Dedifferentiated amniotic fluid mesenchymal stem cell (primary cell): ENCODE data around the gene STARD3.

Source experiments
- DNase-seq: peaks from one replicate; pipeline ENCODE4 v3.0.0-alpha.2; 2016; ENCODE audit errors: extremely low spot score

The STARD3 gene

GRCh38 chr17:39660397-39661385 lies 23.7 kb downstream of the STARD3 start:
- DNase-seq: no peak

DNA sequence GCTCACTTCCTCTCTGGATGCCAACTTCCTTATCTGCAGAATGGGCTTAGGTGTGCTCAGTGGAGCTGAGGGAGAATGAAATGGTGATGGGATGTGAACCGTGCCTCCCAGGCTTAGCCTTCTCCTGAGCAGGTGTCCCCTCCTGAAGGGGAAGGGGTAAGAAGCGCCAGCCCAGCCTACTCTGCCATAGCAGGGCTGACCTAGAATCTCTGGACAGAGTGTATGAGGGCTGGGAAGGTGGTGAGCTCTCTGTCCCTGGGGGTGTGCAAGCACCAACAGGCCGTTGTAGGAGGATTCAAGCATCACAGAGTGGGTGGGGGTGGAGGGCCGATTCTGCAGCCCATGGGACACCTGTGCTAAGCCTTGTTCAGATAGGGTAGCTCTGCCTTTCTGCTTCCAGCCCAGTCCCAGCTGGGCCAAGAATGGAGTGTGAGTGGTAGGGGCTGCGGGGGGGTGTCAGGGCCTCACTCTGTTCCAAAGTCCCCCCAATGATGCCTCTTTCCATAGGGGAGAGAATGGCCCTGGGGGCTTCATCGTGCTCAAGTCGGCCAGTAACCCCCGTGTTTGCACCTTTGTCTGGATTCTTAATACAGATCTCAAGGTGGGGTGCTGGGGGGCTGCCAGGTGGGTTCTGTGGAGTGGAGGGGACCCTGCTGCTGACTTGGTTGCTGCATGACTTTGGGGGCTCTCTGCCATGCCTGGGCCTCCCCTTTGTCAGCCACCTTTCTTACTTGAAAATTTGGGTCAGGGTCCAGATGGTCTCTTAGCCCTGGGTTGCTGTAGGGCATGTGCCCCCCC lies 25.0 kb downstream of the STARD3 start:
- no peak for DNase-seq

DNA sequence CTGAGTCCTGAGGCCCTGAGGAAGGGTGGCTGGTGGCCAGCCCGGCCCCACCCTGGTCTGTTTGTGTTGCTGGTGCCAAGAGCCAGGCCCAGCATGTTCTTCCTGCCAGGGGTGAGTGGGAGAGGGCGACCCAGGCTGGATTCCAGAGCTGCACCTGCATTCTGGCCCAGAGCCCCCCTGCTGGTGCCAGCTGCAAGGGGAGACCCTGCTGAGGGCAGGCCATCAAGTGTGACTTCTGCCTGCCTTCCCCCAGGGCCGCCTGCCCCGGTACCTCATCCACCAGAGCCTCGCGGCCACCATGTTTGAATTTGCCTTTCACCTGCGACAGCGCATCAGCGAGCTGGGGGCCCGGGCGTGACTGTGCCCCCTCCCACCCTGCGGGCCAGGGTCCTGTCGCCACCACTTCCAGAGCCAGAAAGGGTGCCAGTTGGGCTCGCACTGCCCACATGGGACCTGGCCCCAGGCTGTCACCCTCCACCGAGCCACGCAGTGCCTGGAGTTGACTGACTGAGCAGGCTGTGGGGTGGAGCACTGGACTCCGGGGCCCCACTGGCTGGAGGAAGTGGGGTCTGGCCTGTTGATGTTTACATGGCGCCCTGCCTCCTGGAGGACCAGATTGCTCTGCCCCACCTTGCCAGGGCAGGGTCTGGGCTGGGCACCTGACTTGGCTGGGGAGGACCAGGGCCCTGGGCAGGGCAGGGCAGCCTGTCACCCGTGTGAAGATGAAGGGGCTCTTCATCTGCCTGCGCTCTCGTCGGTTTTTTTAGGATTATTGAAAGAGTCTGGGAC lies 25.8 kb downstream of the STARD3 start:
- DNase-seq: no peak

DNA sequence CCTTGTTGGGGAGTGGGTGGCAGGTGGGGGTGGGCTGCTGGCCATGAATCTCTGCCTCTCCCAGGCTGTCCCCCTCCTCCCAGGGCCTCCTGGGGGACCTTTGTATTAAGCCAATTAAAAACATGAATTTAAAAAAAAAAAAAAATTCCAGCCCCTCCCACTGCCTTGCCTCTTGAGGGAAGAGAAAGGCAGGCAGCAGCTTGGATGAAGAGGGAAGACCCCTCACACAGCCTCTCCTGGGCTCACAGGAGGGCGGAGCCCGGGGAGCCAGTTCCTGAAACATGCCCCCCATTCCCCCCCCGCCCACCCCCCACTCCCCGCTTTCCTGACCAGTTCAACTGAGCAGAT lies 26.4 kb downstream of the STARD3 start:
- DNase-seq: no peak

DNA sequence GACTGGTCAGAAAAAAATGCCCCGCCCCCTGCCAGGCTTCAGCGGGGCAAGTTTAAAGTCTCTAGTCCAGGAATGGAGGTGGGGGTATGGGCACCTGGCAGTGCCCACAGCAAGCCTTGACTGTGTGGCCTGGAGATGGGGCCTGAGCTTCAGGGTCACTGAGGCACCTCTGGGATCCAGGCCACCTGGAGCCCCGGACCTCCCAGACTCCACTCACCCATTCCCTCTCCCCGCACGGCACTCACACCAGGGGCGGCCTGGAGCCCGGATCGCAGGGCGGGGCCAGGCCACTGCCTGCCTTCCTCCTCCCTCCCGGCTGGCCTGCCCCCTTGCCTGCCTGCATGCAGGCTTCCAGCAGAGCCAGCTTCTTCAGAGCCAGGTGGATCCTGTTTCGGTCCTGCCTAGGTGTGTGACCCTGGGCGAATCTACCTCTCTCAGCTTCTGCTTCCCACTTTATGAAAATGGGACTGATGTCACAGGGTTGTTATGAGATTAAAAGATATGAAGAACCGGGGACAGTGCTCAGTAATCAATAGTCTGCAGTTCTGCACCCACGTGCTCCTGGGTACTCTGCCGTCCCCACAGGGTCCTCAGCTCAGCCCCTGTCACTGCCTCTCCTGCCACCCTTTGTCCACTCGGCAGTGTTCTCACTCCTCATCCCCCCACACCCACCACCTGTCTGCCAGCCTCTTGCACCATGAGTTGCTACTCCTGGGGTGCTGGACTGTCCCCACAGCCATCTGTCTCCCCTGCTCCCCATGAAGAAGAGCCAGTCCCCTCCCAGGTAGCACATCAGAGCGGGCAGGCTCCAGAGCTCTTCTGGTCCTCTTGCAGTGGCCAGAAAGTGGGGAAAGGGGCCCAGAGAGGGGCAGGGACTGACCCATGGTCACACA lies 27.0 kb downstream of the STARD3 start:
- DNase-seq: no peak

- no peak for DNase-seq
These were observed 27.9 kb downstream of the STARD3 start, which contains the start of gene TCAP for GRCh38 chr17:39664581-39665561. TSS of gene TCAP (plus strand) at chr17:39665349. CDS start at chr17:39665360, 11 bp downstream.

GRCh38 chr17:39665642-39666224 lies 28.8 kb downstream of the STARD3 start:
- no peak for DNase-seq

GRCh38 chr17:39666231-39666600 lies 29.3 kb downstream of the STARD3 start:
- no peak for DNase-seq

GRCh38 chr17:39666601-39667261 lies 29.8 kb downstream of the STARD3 start:
- no peak for DNase-seq

- DNase-seq: no peak
These were observed 30.5 kb downstream of the STARD3 start for GRCh38 chr17:39667262-39667944.

DNA sequence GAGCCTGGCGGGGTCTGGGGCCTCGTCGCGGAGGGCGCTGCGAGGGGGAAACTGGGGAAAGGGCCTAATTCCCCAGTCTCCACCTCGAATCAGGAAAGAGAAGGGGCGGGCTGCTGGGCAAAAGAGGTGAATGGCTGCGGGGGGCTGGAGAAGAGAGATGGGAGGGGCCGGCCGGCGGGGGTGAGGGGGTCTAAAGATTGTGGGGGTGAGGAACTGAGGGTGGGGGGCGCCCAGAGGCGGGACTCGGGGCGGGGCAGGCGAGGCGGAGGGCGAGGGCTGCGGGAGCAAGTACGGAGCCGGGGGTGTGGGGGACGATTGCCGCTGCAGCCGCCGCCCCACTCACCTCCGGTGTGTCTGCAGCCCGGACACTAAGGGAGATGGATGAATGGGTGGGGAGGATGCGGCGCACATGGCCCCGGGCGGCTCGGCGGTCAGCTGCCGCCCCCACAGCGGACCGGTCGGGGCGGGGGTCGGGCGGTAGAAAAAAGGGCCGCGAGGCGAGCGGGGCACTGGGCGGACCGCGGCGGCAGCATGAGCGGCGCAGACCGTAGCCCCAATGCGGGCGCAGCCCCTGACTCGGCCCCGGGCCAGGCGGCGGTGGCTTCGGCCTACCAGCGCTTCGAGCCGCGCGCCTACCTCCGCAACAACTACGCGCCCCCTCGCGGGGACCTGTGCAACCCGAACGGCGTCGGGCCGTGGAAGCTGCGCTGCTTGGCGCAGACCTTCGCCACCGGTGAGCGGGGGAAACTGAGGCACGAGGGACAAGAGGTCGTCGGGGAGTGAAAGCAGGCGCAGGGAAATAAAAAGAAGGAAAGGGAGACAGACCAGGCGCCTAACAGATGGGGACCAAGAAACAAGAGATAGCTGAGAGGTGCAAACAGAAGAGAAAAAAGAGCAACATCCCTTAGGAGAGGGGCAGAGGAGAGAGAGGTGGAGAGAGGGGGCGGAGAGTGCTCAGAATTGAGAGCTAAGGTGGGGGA lies 31.3 kb downstream of the STARD3 start, which contains the start of gene PNMT:
Gene PNMT (plus strand): TSS at position 509 of the 980 bp plus-strand sequence. CDS start 23 bp downstream, at position 532.
- peak; percentile 36 for DNase-seq

GRCh38 chr17:39669897-39670735 lies 33.2 kb downstream of the STARD3 start:
- DNase-seq: no peak

- DNase-seq: no peak
These were observed 33.8 kb downstream of the STARD3 start for GRCh38 chr17:39670746-39671145.

DNA sequence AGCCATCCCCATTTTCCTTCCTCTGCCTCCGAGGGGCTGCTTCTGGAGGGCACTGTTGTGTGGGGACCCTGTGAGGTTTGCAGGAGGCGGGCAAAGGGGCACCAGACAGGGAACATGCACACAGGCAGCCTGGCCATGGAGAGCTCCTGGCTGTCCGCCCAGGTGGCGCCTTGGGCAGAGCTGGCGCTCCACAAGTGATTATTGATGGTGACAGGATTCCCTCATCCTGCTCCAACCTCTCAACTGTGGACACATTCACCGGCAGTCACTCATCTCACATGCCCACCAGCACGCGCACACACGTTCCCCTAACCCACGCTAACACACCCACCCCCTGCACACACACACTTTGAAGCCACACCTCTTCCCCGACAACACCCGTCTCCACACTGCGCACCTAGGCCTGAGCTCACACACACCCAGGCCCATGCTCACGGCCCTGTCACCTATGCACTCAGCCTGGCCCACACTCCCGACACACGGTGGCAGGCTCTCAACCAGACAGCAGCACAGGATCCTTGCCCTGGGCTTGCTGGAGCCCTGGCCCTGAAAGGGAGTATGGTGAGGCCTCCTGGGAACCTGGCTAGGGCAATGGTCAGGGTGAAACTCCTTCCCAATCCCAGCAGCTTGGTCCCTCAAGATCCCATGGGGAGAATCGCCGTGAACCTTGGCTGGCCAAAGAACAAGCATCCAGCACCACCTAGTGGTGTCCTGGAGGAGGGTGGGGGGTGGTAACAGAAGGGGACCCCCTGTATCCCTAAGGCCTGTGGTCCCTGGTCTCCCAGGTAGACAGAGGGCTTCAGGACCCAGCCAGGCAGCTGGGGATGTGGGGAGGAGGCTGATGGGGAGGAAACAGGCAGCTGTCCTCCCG lies 34.9 kb downstream of the STARD3 start:
- no peak for DNase-seq
